Measurements from ENCODE around the gene THRA. TPM values are rescaled to one million over a fixed set of nuclear protein-coding genes. Genes with fewer than 3 reads are reported as not detected.

Gene THRA
- total RNA-seq, 2 donors from 2014 or later = 10.3 to 14.4 TPM

GRCh38 chr17:40103071-40103661 lies 40.4 kb downstream of the THRA start:
- H3K27me3 Mint-ChIP-seq = no peaks in the 10 kb centered on the region
- peaks cover 58% of the 10 kb centered on the region for H3K4me1 Mint-ChIP-seq
- peak overlapping the region; percentile 83 for H3K4me3 Mint-ChIP-seq
- no peak for ATAC-seq (replicated peaks)
- peaks cover 22% of the 10 kb centered on the region for H3K36me3 Mint-ChIP-seq (ENCODE audit: low read depth)
- no peaks in the 10 kb centered on the region for H3K9me3 Mint-ChIP-seq
- peak overlapping the region; percentile 66 for H3K27ac Mint-ChIP-seq

DNA sequence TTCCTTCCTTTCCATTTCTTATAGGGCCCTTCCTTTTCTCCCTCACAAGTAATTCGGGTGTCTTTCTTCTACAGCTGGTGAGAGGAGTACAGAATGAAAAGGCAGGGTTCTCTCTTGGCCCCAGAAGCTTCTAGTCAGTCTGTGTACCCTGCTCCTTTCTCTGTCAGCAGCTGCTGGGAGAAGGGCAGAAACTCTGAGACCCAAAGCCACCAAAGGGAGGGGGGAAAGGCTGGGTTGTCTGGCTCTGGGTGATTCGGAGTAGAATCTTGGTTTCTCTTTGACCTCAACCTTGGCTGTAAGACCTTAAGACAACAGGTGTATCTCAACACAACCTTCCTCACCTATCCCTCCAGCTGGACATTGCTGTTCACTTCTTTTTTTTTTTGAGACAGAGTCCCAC lies 40.9 kb downstream of the THRA start:
- H3K27me3 Mint-ChIP-seq = no peaks in the 10 kb centered on the region
- peaks cover 61% of the 10 kb centered on the region for H3K4me1 Mint-ChIP-seq
- no peaks in the 10 kb centered on the region for H3K9me3 Mint-ChIP-seq
- peak overlapping the region; percentile 66 for H3K27ac Mint-ChIP-seq
- H3K36me3 Mint-ChIP-seq (ENCODE audit: low read depth) = peaks cover 17% of the 10 kb centered on the region
- no peak for ATAC-seq (replicated peaks)
- peak overlapping the region; percentile 83 for H3K4me3 Mint-ChIP-seq

DNA sequence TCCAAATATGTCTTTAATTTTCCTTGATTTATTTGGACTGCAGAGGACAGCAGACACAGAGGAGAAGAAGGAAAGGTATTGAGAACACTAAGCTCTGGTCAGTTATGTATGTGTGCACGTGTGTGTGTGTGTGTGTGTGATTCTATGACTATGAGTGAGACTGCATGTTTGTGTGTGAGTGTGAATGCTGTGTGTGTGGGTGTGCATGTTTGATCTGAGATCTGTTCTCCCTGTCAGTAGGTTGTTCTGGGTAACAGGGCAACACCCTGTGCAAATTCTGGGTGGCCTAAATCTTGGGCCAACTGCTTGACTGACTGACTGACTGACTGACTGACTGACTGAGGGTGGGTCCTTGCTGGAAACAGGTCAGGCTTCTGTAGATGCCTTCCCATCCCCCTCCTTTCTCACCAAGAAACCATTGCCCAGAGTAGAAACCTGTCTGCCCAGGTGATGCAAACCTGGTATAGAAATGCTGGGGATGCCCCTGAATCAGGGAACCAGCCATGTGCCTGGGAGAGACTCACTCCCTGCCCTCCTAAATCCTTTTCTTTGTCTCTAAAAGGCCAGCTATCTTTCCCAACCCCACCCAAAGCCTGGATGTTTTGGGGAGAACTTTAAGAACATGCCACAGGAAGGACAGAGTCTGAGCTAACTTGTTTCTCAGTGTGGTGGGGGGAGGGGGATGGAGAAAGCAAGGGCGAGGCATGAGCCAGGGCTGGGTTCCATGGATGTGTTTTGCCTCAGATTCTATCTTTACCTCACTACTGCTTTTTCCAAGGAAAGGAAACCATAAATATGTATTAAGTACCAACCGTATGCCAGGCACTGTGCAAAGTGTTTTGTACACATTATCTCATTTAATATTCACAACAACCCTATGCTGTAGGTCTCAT lies 42.1 kb downstream of the THRA start:
- H3K27ac Mint-ChIP-seq = peak overlapping the region; percentile 3
- peak overlapping the region; percentile 83 for H3K4me3 Mint-ChIP-seq
- no peaks in the 10 kb centered on the region for H3K9me3 Mint-ChIP-seq
- peaks cover 8% of the 10 kb centered on the region for H3K36me3 Mint-ChIP-seq (ENCODE audit: low read depth)
- H3K4me1 Mint-ChIP-seq = peaks cover 65% of the 10 kb centered on the region
- no peak for ATAC-seq (replicated peaks)
- H3K27me3 Mint-ChIP-seq = no peaks in the 10 kb centered on the region

DNA sequence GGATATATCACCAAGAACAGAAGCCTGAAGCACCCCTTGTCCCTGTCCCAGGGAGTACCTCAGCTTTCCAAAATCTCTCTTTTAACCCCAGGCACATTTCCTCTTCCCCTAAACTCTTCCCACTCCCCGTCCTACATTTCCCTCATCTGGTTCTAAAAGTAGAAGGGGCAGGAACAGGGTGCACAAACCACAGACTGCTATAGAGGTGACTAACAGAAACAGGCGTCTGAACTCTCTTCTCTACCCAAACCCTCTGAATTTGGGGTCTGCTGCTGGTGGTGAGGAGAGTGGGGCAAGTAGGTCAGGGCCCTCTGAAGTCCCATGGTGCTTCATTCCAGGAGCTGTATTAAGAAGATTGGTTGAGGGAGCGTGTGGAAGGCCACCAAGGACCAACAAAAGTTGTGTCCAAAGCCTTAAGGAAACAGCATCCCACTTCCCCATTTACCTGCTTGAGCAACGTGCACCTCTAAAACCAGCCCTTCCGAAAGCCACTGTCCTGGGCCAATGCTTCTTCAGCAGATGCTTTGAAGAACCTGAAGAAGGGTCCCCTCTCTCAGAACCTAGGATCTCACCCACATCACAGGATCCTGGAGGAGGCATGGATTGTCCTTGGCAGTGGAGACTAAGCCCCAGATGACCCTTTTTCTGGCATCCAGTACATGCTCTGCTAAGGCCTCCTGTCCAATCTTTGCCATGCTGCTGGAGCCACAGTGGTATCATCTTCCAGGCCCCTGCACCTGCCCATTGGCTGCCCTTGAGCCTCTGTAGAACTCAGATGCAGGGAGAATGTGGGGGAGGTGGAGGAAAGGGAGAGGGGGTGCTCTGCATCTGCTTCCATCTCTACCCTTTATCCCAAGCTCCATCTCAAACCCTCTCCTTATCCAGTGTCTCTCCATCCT lies 43.3 kb downstream of the THRA start:
- H3K4me1 Mint-ChIP-seq = peaks cover 71% of the 10 kb centered on the region
- ATAC-seq (replicated peaks) = no peak
- no peaks in the 10 kb centered on the region for H3K36me3 Mint-ChIP-seq (ENCODE audit: low read depth)
- no peaks in the 10 kb centered on the region for H3K27me3 Mint-ChIP-seq
- peak overlapping the region; percentile 83 for H3K4me3 Mint-ChIP-seq
- H3K27ac Mint-ChIP-seq = peak overlapping the region; percentile 94
- no peaks in the 10 kb centered on the region for H3K9me3 Mint-ChIP-seq

DNA sequence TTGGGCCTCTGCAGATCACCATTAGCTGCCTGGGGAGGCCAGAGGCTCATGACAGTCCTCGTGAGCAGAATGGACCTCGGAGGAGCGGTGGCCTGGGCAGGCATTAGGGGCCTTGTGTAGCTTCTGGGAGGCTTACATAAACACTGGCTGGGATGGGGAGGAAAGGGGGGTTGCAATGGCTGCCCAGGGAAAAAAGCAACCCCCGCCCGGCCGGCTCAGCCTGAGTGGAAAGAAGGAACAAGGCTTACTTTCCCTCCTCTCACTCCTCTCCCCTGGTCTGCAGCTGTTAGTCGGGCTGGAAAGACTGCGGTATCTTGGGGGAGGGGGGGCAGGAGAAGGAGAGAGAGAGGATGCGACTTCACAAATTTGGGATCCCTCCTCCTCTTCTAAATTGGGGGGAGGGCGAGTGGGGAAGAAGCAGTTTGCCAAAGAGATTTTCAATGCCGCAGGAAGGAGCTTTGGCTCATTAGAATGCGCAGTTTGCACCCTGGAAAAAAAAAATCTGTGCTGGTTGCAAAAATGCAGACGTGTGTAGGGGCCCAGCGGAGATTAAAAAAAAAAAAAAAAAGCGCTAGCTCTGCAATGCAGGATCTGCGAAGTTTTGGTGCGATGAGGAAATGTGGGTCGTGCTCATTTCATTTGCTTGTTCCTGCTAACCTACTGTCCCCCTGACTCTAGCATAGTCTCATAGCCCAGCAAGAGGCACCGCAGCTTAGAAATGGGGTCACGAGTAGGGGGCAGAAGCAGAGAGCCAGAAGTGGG lies 44.2 kb downstream of the THRA start:
- Mint-ChIP-seq H3K27me3 (no peaks in the 10 kb centered on the region), H3K4me3 (peak overlapping the region; percentile 83), H3K4me1 (peaks cover 70% of the 10 kb centered on the region), H3K36me3 (ENCODE audit: low read depth) (no peaks in the 10 kb centered on the region), H3K9me3 (no peaks in the 10 kb centered on the region), H3K27ac (peak overlapping the region; percentile 94)
- no peak for ATAC-seq (replicated peaks)

- Mint-ChIP-seq H3K4me1 (peaks cover 75% of the 10 kb centered on the region), H3K4me3 (peak overlapping the region; percentile 83), H3K9me3 (no peaks in the 10 kb centered on the region), H3K27ac (peak overlapping the region; percentile 94), H3K36me3 (ENCODE audit: low read depth) (no peaks in the 10 kb centered on the region), H3K27me3 (no peaks in the 10 kb centered on the region)
- ATAC-seq (replicated peaks) = no peak
These were observed 44.9 kb downstream of the THRA start for GRCh38 chr17:40107522-40108174.

GRCh38 chr17:40108970-40109824 lies 46.4 kb downstream of the THRA start:
- ATAC-seq (replicated peaks) = no peak
- H3K9me3 Mint-ChIP-seq = no peaks in the 10 kb centered on the region
- H3K27me3 Mint-ChIP-seq = no peaks in the 10 kb centered on the region
- H3K4me1 Mint-ChIP-seq = peaks cover 76% of the 10 kb centered on the region
- no peaks in the 10 kb centered on the region for H3K36me3 Mint-ChIP-seq (ENCODE audit: low read depth)
- peak overlapping the region; percentile 65 for H3K27ac Mint-ChIP-seq
- peak overlapping the region; percentile 83 for H3K4me3 Mint-ChIP-seq

- no peaks in the 10 kb centered on the region for H3K9me3 Mint-ChIP-seq
- no peaks in the 10 kb centered on the region for H3K27me3 Mint-ChIP-seq
- no peaks in the 10 kb centered on the region for H3K36me3 Mint-ChIP-seq (ENCODE audit: low read depth)
- H3K27ac Mint-ChIP-seq = peak overlapping the region; percentile 80
- peaks cover 67% of the 10 kb centered on the region for H3K4me1 Mint-ChIP-seq
- ATAC-seq (replicated peaks) = no peak
- peak overlapping the region; percentile 77 for H3K4me3 Mint-ChIP-seq
These were observed 47.5 kb downstream of the THRA start for GRCh38 chr17:40110026-40110845.

DNA sequence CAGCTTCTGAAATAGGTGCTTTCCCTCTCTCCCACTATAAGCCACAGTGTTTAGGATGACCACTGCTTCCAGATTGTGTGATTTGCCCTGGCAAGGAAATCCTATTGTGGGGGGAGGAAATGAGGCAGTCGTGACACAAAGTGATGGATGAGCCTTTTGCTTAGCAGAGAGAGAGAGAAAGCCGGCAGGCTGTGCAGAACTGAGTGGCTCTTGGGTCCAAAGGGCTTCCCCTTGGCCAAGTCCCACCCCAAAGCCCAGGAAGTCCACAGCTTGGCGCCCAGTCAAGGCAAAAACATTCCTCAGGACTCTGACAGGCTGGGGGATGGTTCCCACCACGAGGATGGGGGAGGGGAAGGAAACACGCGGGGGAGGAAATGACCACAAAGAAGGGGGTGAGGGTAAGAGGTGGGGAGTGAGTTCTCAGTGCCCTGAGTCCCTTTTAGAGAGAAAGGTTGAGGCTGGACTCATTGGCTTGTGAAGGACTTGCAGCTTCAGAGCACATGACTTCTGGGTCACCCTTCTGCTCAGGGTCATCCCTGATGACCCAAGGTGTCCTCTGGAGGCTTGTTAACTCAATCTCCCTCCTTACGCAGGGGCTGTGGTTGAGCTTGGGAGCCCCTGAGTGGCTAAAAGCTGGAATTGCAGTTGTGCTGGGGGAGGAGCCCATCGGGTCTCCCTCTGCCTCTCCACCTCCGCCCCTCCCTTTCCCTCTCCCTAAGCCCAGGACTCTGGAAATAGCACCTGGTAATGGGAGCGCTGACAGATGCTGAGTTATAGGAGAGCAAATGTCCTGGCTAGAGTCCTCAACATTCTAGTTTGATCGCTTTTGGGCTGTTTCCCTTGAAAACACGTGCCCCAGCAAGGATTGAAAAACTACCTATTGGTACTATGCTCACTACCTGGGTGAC lies 48.7 kb downstream of the THRA start:
- H3K36me3 Mint-ChIP-seq (ENCODE audit: low read depth) = no peaks in the 10 kb centered on the region
- peaks cover 58% of the 10 kb centered on the region for H3K4me1 Mint-ChIP-seq
- H3K4me3 Mint-ChIP-seq = peak overlapping the region; percentile 77
- H3K27ac Mint-ChIP-seq = peak overlapping the region; percentile 80
- peak; percentile 52 for ATAC-seq (replicated peaks)
- no peaks in the 10 kb centered on the region for H3K27me3 Mint-ChIP-seq
- no peaks in the 10 kb centered on the region for H3K9me3 Mint-ChIP-seq

DNA sequence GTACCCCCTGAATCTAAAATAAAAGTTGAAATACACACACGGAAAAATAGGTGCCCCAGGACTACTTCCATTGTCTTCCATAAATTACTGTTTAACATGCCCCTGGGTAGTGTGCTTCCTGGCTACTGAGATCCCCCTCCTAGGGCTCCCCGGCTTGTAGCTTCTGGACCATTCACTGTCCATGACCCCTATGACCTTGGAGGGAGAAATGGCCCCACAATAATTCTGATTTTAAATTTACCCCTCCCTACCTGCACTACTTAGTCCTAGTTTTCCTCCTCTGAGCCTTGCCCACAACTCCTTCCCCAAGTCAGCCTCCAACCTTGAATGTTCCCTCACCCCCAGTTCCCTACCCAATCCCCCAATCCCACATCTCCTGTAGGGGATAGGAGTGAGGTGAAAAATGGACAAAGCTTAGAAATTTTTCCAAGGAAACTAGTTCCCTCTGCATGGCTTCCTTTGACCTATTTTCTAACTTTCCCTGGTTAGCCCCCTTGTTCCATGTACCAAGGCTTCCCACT lies 49.5 kb downstream of the THRA start:
- Mint-ChIP-seq H3K36me3 (ENCODE audit: low read depth) (no peaks in the 10 kb centered on the region), H3K9me3 (no peaks in the 10 kb centered on the region), H3K4me1 (peaks cover 50% of the 10 kb centered on the region), H3K27me3 (no peaks in the 10 kb centered on the region), H3K4me3 (peak overlapping the region; percentile 77), H3K27ac (peak overlapping the region; percentile 80)
- no peak for ATAC-seq (replicated peaks)

DNA sequence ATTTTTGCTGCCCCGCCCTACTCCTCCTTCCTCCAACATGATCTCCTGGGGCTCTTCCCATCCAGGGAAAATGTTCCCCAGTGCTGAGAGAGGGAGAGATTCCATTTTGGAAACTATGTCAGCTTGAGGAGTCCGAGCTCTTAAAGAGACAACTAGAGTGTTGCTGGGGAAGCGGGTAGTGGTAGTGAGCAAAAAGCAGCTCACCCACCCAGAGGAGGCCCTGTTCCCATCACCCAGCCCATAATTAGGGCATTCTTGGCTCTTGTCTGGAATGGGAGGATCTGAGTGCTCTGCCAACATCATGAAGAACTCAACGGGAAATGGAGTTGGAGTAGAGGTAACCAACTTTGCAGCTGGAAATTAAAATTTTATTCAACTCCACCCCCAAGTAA lies 49.9 kb downstream of the THRA start:
- no peaks in the 10 kb centered on the region for H3K27me3 Mint-ChIP-seq
- H3K27ac Mint-ChIP-seq = peak overlapping the region; percentile 80
- peaks cover 45% of the 10 kb centered on the region for H3K4me1 Mint-ChIP-seq
- peak overlapping the region; percentile 77 for H3K4me3 Mint-ChIP-seq
- ATAC-seq (replicated peaks) = no peak
- H3K36me3 Mint-ChIP-seq (ENCODE audit: low read depth) = no peaks in the 10 kb centered on the region
- no peaks in the 10 kb centered on the region for H3K9me3 Mint-ChIP-seq
